Measurements from ENCODE around the gene STIP1. TPM values are rescaled to one million over a fixed set of nuclear protein-coding genes. Genes with fewer than 3 reads are reported as not detected.

STIP1 gene
- total and polyA plus RNA-seq, 2 of the 8 experiments (the other 6 are each of a cell fraction or from before 2014, with no cell fraction given) = 140 to 329 TPM

DNA sequence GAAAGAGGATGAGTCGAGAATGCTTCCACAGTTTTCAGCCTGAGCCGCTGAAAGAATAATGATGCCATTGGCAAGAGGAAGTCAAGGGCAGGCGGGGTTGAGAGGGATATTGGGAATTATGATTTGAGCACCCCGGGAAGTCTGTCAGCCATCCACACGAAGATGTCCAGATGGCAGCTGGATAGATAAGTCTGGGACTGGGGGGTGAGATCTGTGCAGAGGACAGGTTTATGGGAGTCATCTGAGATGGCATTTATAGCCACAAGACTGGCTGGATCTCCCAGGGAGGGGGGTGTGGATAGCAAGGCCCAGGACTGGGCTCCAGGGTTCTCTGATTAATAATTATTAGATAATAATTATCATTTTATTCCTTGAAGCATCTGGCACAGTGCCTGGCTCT, 5.1 kb upstream of the STIP1 start:
- peak overlapping the region in 1 of 2 experiments; percentile 31; a peak in 1 of 4 replicates for H3K4me2 ChIP-seq (ENCODE audit: insufficient read depth in 1 of 2, low read depth in 2 of 2, low read length in 2 of 2)
- TF ChIP-seq EGR1 (IDR thresholded peaks at IDR 0.05; ENCODE audit: borderline replicate concordance, low read depth, low read length) (no peak), SRF (IDR thresholded peaks at IDR 0.05; ENCODE audit: low read depth, low read length) (no peak), ZNF274 (IDR thresholded peaks at IDR 0.05; ENCODE audit: borderline replicate concordance, extremely low read depth, low read length) (no peak), CEBPB (IDR thresholded peaks at IDR 0.05; ENCODE audit: low read depth, low read length) (no peak), CHD1 (IDR thresholded peaks at IDR 0.05; ENCODE audit: low read depth, low read length) (no peak), RFX5 (IDR thresholded peaks at IDR 0.05; ENCODE audit: borderline replicate concordance, low read depth, low read length) (no peak), HDAC2 (IDR thresholded peaks at IDR 0.05; ENCODE audit: borderline replicate concordance in 1 of 2, low read depth in 2 of 2, low read length in 2 of 2) (no peak), CTCF (IDR thresholded peaks at IDR 0.05; ENCODE audit: control extremely low read depth in 1 of 3, insufficient read depth in 1 of 3, low read depth in 1 of 3, low read length in 3 of 3) (no peak), RXRA (IDR thresholded peaks at IDR 0.05; ENCODE audit: insufficient read depth, low read depth, low read length) (no peak), SAP30 (IDR thresholded peaks at IDR 0.05; ENCODE audit: insufficient read depth, insufficient replicate concordance, low read length) (no peak), POLR2AphosphoS5 (IDR thresholded peaks at IDR 0.05; ENCODE audit: low read depth, low read length) (no peak)

More for the DNA sequence above, 5.1 kb upstream of the STIP1 start:
- Histone ChIP-seq H3K56ac (replicated peaks; ENCODE audit: insufficient read length, low read depth, low read length) (no peak overlapping the region), H3K79me2 (ENCODE audit: control insufficient read depth in 1 of 2, insufficient read depth in 2 of 2, low read length in 2 of 2) (peaks cover 0 to 23% of the 10 kb centered on the region in 2 experiments; a peak in 2 of 4 replicates), H3K27me3 (replicated peaks in 1 of 4; ENCODE audit: control insufficient read depth in 3 of 4, extremely low read depth in 1 of 4, insufficient read depth in 3 of 4, low read length in 3 of 4) (no peaks in the 10 kb centered on the region), H3K4ac (replicated peaks; ENCODE audit: insufficient read length, low read depth, low read length) (no peak overlapping the region), H2BK20ac (ENCODE audit: low read length) (no peak overlapping the region), H3K36me3 (ENCODE audit: control insufficient read depth in 2 of 4, insufficient read depth in 4 of 4, low read length in 3 of 4) (peaks cover 0 to 7% (median under 1%) of the 10 kb centered on the region in 4 experiments; a peak in 2 of 8 replicates), H3K23me2 (ENCODE audit: low read depth, low read length) (peaks cover 6% of the 10 kb centered on the region), H3K14ac (ENCODE audit: insufficient read length) (no peak overlapping the region), H4K8ac (ENCODE audit: extremely low read depth, insufficient read depth, low read length) (no peak overlapping the region), H3K9me3 (ENCODE audit: insufficient read depth in 2 of 2, low read depth in 1 of 2, low read length in 1 of 2) (no peaks in the 10 kb centered on the region), H2BK12ac (ENCODE audit: low read depth, low read length) (no peak overlapping the region), H2AFZ (ENCODE audit: low read length) (no peak overlapping the region), H3K9ac (replicated peaks in 1 of 4; ENCODE audit: extremely low read depth in 1 of 4, low read depth in 3 of 4, low read length in 3 of 4) (no peak overlapping the region), H3K79me1 (ENCODE audit: low read depth, low read length) (no peaks in the 10 kb centered on the region; the same call in 1 of the 2 replicates), H2BK5ac (ENCODE audit: low read depth, low read length) (no peak overlapping the region), H3K27ac (ENCODE audit: low read depth, low read length) (no peak overlapping the region), H3K4me3 (ENCODE audit: extremely low read depth in 1 of 4, insufficient read depth in 2 of 4, low read depth in 3 of 4, low read length in 4 of 4) (no peak overlapping the region), H2BK15ac (ENCODE audit: low read length) (no peak overlapping the region), H4K91ac (replicated peaks; ENCODE audit: insufficient read length, low read length) (no peak overlapping the region), H2AK5ac (ENCODE audit: low read depth, low read length) (no peak overlapping the region), H3K23ac (ENCODE audit: insufficient read length) (no peak overlapping the region), H4K20me1 (replicated peaks in 1 of 2; ENCODE audit: control insufficient read depth in 1 of 2, insufficient read depth in 2 of 2, low read length in 2 of 2) (peaks cover 1 to 10% of the 10 kb centered on the region in 2 experiments), H3K4me1 (replicated peaks in 1 of 4; ENCODE audit: control insufficient read depth in 3 of 4, insufficient read depth in 4 of 4, low read length in 3 of 4) (peaks cover 0 to 9% (median 3%) of the 10 kb centered on the region in 4 experiments; a peak in 6 of 7 replicates), H4K5ac (ENCODE audit: insufficient read length, low read depth, low read length) (no peak overlapping the region), H2BK120ac (replicated peaks; ENCODE audit: low read depth, low read length) (no peak overlapping the region), H3K18ac (ENCODE audit: extremely low read depth, low read length) (no peak overlapping the region)
- 93% methylated on average over 5 of the region's 5 CpGs; no CpG with 5 or more reads in 1 of the 2 experiments for WGBS, 2 experiments (ENCODE audit: extremely low coverage in 1 of 2, insufficient coverage in 1 of 2, insufficient read length in 1 of 2, insufficient replicate concordance in 2 of 2, low coverage in 1 of 2, low lambda C conversion rate in 2 of 2, missing lambda C conversion rate in 1 of 2)
- DNase-seq (ENCODE audit: low read depth in 1 of 2, low spot score in 2 of 2) (no peak), FAIRE-seq (no peak)
- ChIA-PET CTCF (ENCODE audit: partially characterized antibody) (interaction anchor here (0.8 to 2.4 kb wide), 8 partner anchors 14 to 246 kb away, joined by 3 to 7 read pairs (median 4); partner anchors contain the start of gene FERMT3), POLR2A (ENCODE audit: partially characterized antibody) (interaction anchor here (0.6 to 9.7 kb wide), 10 partner anchors 10 to 183 kb away, joined by 3 to 48 read pairs (median 4); partner anchors contain the start of genes MACROD1, NUDT22 and TRPT1)

All from H1 (cell line).